ENCODE measurements around the gene WASL. TPM values are rescaled to one million over a fixed set of nuclear protein-coding genes. Genes with fewer than 3 reads are reported as not detected.

Gene WASL
- total RNA-seq, 2 experiments from 2014 or later = 5.8 to 5.9 TPM

GRCh38 chr7:123792547-123792946 lies 43.7 kb upstream of the WASL start:
- no peaks in the 10 kb centered on the region for H3K36me3 Mint-ChIP-seq (ENCODE audit: low read depth)
- H3K9me3 Mint-ChIP-seq = no peaks in the 10 kb centered on the region
- no peak overlapping the region for H3K27ac Mint-ChIP-seq
- no peaks in the 10 kb centered on the region for H3K27me3 Mint-ChIP-seq
- intact Hi-C loops (cut with micrococcal nuclease) = no loop called here
- H3K4me3 Mint-ChIP-seq = no peak overlapping the region
- TF ChIP-seq CTCF (IDR thresholded peaks at IDR 0.05) = no peak
- ATAC-seq (no peak), DNase-seq (no peak)
- H3K4me1 Mint-ChIP-seq (ENCODE audit: low read depth) = peaks cover 7% of the 10 kb centered on the region
- CTCF ChIA-PET = interaction anchor here (0.5 to 3.0 kb wide), 4 partner anchors 10 to 79 kb away, joined by 3 to 18 read pairs (median 4); no protein-coding TSS in a partner anchor
- POLR2A ChIA-PET = no interaction called here

- ChIA-PET CTCF (interaction anchor here (1.3 to 3.0 kb wide), 4 partner anchors 9 to 109 kb away, joined by 3 to 18 read pairs (median 3); no protein-coding TSS in a partner anchor), POLR2A (no interaction called here)
- no peak for ATAC-seq
- TF ChIP-seq CTCF (IDR thresholded peaks at IDR 0.05) = no peak
- DNase-seq = no peak
- H3K27me3 Mint-ChIP-seq = no peaks in the 10 kb centered on the region
- no peak overlapping the region for H3K4me3 Mint-ChIP-seq
- no peak overlapping the region for H3K27ac Mint-ChIP-seq
- intact Hi-C loops (cut with micrococcal nuclease) = no loop called here
- no peaks in the 10 kb centered on the region for H3K36me3 Mint-ChIP-seq (ENCODE audit: low read depth)
- no peaks in the 10 kb centered on the region for H3K9me3 Mint-ChIP-seq
- H3K4me1 Mint-ChIP-seq (ENCODE audit: low read depth) = peaks cover 7% of the 10 kb centered on the region
These were observed 42.2 kb upstream of the WASL start for GRCh38 chr7:123791001-123791400.

- H3K4me1 Mint-ChIP-seq (ENCODE audit: low read depth) = peaks cover 7% of the 10 kb centered on the region
- H3K4me3 Mint-ChIP-seq = no peak overlapping the region
- CTCF ChIA-PET = interaction anchor here (0.7 to 3.5 kb wide), 3 partner anchors 8 to 75 kb away, joined by 3 to 15 read pairs (median 4); no protein-coding TSS in a partner anchor
- H3K27me3 Mint-ChIP-seq = no peaks in the 10 kb centered on the region
- H3K27ac Mint-ChIP-seq = peak overlapping the region; percentile 4
- no peak for TF ChIP-seq CTCF (IDR thresholded peaks at IDR 0.05)
- no peaks in the 10 kb centered on the region for H3K9me3 Mint-ChIP-seq
- no peaks in the 10 kb centered on the region for H3K36me3 Mint-ChIP-seq (ENCODE audit: low read depth)
- peak; percentile 37 for ATAC-seq
- no peak for DNase-seq
- POLR2A ChIA-PET = no interaction called here
- intact Hi-C loops (cut with micrococcal nuclease) = no loop called here
These were observed 41.0 kb upstream of the WASL start for GRCh38 chr7:123789817-123790216.

GRCh38 chr7:123789206-123789784 lies 40.5 kb upstream of the WASL start:
- ChIA-PET POLR2A (no interaction called here), CTCF (interaction anchor here (0.7 to 3.5 kb wide), 6 partner anchors 8 to 88 kb away, joined by 3 to 15 read pairs (median 4); no protein-coding TSS in a partner anchor)
- DNase-seq (no peak), ATAC-seq (no peak)
- no peak overlapping the region for H3K27ac Mint-ChIP-seq
- H3K36me3 Mint-ChIP-seq (ENCODE audit: low read depth) = no peaks in the 10 kb centered on the region
- no peak overlapping the region for H3K4me3 Mint-ChIP-seq
- intact Hi-C loops (cut with micrococcal nuclease) = no loop called here
- no peak for TF ChIP-seq CTCF (IDR thresholded peaks at IDR 0.05)
- H3K4me1 Mint-ChIP-seq (ENCODE audit: low read depth) = peaks cover 7% of the 10 kb centered on the region
- H3K27me3 Mint-ChIP-seq = no peaks in the 10 kb centered on the region
- no peaks in the 10 kb centered on the region for H3K9me3 Mint-ChIP-seq

- H3K27me3 Mint-ChIP-seq = no peaks in the 10 kb centered on the region
- H3K4me1 Mint-ChIP-seq (ENCODE audit: low read depth) = peaks cover 7% of the 10 kb centered on the region
- H3K27ac Mint-ChIP-seq = no peak overlapping the region
- H3K36me3 Mint-ChIP-seq (ENCODE audit: low read depth) = no peaks in the 10 kb centered on the region
- no peak overlapping the region for H3K4me3 Mint-ChIP-seq
- CTCF ChIA-PET = interaction anchor here (0.7 to 3.5 kb wide), 5 partner anchors 9 to 106 kb away, joined by 3 to 15 read pairs (median 3); no protein-coding TSS in a partner anchor
- DNase-seq (no peak), ATAC-seq (no peak)
- TF ChIP-seq CTCF (IDR thresholded peaks at IDR 0.05) = no peak
- intact Hi-C loops (cut with micrococcal nuclease) = no loop called here
- POLR2A ChIA-PET = no interaction called here
- no peaks in the 10 kb centered on the region for H3K9me3 Mint-ChIP-seq
These were observed 39.8 kb upstream of the WASL start for GRCh38 chr7:123788584-123788983.

Data from activated CD8-positive, alpha-beta T cell treated with anti-CD3 and anti-CD28 coated beads for 36 hours (primary cell).